Colonic mucosa (tissue), 4 donors: ENCODE results near the gene CFAP97D2. TPM values are rescaled to one million over a fixed set of nuclear protein-coding genes. Genes with fewer than 3 reads are reported as not detected.

Experiments
- DNase-seq: peaks from one replicate; pipeline ENCODE4 v3.0.0-alpha.2; 2020
- H3K27ac ChIP-seq: fragments of 200-600 bp; one replicate; pipeline ENCODE4 v1.8.0; 2021
- H3K27me3 ChIP-seq: fragments of 200-600 bp; one replicate; pipeline ENCODE4 v1.8.0; 2021
- H3K36me3 ChIP-seq: fragments of 200-600 bp; one replicate; pipeline ENCODE4 v1.8.0; 2021
- H3K4me1 ChIP-seq: fragments of 200-600 bp; one replicate; pipeline ENCODE4 v1.8.0; 2021; ENCODE audit warnings: mild to moderate bottlenecking
- H3K4me3 ChIP-seq: fragments of 200-600 bp; one replicate; pipeline ENCODE4 v1.8.0; 2021
- H3K9ac ChIP-seq, 2 donors: one replicate each; pipeline ENCODE4 v1.7.0; 2013; ENCODE audit warnings: control low read depth in 2 of 2, low read depth in 2 of 2, low read length in 2 of 2
- H3K9me3 ChIP-seq: fragments of 200-600 bp; one replicate; pipeline ENCODE4 v1.8.0; 2021
- CTCF ChIP-seq: fragments of 200-600 bp; IDR thresholded peaks from one replicate; pipeline ENCODE4 v1.8.0; 2022; ENCODE audit warnings: antibody characterized with exemption, mild to moderate bottlenecking
- intact Hi-C: fragments of 100-400 bp; cut with DNase I; formaldehyde crosslinking; loops from one replicate; pipeline ENCODE4 v1.14.1; 2022
- total RNA-seq, 2 donors: library from RNA; stranded (reverse); fragmentation: NEBNext Ultra II Directional in 1 of 2; extraction: Animal tissue kit (Norgen Biotek cat#: 25700) in 1 of 2; gene quantifications; one replicate each; pipeline ENCODE4 v1.2.1, GENCODE V29; 2021
- donor health status: healthy.
- donor health status: DM: no; HTN: no; CAD: no.
- donor health status: DM: no; HTN: no; CAD: no.

The CFAP97D2 gene
- total RNA-seq, 2 donors from 2014 or later: not detected

- TF ChIP-seq CTCF: no peak
- intact Hi-C loops: no loop called here
- DNase-seq: no peak
- Histone ChIP-seq H3K4me1 (no peaks in the 10 kb centered on the region), H3K9ac (no peak overlapping the region), H3K36me3 (no peaks in the 10 kb centered on the region), H3K27ac (no peak overlapping the region), H3K9me3 (no peaks in the 10 kb centered on the region), H3K27me3 (no peaks in the 10 kb centered on the region), H3K4me3 (no peak overlapping the region)
These were observed 40.3 kb downstream of the CFAP97D2 start for GRCh38 chr13:114219392-114219791.

- H3K27me3 ChIP-seq: no peaks in the 10 kb centered on the region
- no peaks in the 10 kb centered on the region for H3K9me3 ChIP-seq
- no peak overlapping the region for H3K9ac ChIP-seq
- H3K4me3 ChIP-seq: no peak overlapping the region
- H3K27ac ChIP-seq: no peak overlapping the region
- intact Hi-C loops: no loop called here
- H3K36me3 ChIP-seq: no peaks in the 10 kb centered on the region
- TF ChIP-seq CTCF: no peak
- H3K4me1 ChIP-seq: no peaks in the 10 kb centered on the region
- no peak for DNase-seq
These were observed 43.5 kb downstream of the CFAP97D2 start for GRCh38 chr13:114222461-114222968.

- TF ChIP-seq CTCF: no peak
- Histone ChIP-seq H3K36me3 (no peaks in the 10 kb centered on the region), H3K9ac (no peak overlapping the region), H3K4me1 (no peaks in the 10 kb centered on the region), H3K4me3 (no peak overlapping the region), H3K27ac (no peak overlapping the region), H3K9me3 (no peaks in the 10 kb centered on the region), H3K27me3 (no peaks in the 10 kb centered on the region)
- intact Hi-C loops: no loop called here
- no peak for DNase-seq
These were observed 45.1 kb downstream of the CFAP97D2 start for GRCh38 chr13:114224201-114224600.

GRCh38 chr13:114225610-114226009, 46.6 kb downstream of the CFAP97D2 start:
- no peak overlapping the region for H3K27ac ChIP-seq
- no peaks in the 10 kb centered on the region for H3K4me1 ChIP-seq
- H3K27me3 ChIP-seq: no peaks in the 10 kb centered on the region
- no peak overlapping the region for H3K4me3 ChIP-seq
- DNase-seq: no peak
- H3K9me3 ChIP-seq: no peaks in the 10 kb centered on the region
- TF ChIP-seq CTCF: no peak
- intact Hi-C loops: loop anchor here (1.0 kb wide), 1 partner anchor 274 kb away; no protein-coding TSS in a partner anchor
- H3K9ac ChIP-seq: no peak overlapping the region
- H3K36me3 ChIP-seq: no peaks in the 10 kb centered on the region

DNA sequence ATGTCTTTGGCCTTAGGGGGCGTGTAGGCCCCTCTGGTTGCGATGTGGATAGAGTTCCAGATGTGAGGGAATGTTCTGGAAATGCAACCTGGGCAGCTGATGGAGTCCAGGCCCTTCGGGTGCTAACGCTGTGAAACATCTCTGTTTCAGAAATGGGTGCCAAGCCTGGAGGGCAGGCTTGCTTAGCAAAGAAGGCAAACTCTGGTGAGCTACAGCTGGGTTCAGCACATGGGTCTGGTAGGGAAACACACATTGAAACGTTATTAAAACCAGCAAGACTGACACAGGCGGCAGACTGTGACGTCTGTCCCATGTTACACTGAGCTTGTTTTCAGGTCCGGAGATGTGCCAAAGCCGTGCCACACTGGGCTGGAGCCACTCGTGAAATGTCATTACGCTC, 47.0 kb downstream of the CFAP97D2 start:
- TF ChIP-seq CTCF: no peak
- intact Hi-C loops: loop anchor here (1.0 kb wide), 1 partner anchor 275 kb away; no protein-coding TSS in a partner anchor
- no peak overlapping the region for H3K27ac ChIP-seq
- no peaks in the 10 kb centered on the region for H3K36me3 ChIP-seq
- no peak overlapping the region for H3K4me3 ChIP-seq
- no peak for DNase-seq
- no peak overlapping the region for H3K9ac ChIP-seq
- H3K9me3 ChIP-seq: no peaks in the 10 kb centered on the region
- no peaks in the 10 kb centered on the region for H3K4me1 ChIP-seq
- H3K27me3 ChIP-seq: no peaks in the 10 kb centered on the region
